HG03103 (cell line): ENCODE results near the gene PTN.

Experiments
- ATAC-seq: cut with Tn5 transposase; IDR thresholded peaks from one replicate; pipeline ENCODE4 v1.9.1; 2021; ENCODE audit warnings: low read depth; ENCODE audit not compliant: unreplicated experiment

PTN gene, protein sequence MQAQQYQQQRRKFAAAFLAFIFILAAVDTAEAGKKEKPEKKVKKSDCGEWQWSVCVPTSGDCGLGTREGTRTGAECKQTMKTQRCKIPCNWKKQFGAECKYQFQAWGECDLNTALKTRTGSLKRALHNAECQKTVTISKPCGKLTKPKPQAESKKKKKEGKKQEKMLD

DNA sequence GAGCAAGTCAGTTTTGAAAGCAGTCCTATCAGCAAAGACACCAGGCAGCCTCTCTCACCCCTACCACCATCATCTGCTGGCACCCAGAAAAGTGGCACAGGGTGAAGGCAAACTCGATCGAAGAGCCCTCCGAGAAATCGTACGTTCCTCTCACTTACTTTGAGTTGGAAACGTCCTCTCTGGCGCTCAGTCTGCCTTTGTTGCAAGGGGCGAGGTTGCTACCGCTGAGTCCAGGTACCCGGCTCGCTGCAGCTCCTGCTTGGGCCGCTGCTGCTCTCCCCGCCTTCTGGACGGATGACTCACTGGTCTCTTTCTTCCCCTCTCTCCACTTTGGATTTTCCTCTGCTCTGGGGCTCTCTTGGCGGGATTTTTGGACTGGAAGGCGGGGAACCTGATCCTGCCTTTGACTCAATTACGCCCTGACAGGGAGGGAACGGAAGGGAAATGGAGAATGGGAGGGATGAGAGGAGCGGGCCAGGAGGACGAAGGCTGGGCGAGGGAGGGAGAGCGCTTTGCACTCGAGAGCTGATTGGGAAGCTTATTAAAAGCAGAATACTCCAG lies at the start of gene PTN:
Gene PTN, minus strand, starts transcription at position 453 of the 561 bp plus-strand sequence. CDS start 88,760 bp downstream, outside the sequence.
- no peak for ATAC-seq

DNA sequence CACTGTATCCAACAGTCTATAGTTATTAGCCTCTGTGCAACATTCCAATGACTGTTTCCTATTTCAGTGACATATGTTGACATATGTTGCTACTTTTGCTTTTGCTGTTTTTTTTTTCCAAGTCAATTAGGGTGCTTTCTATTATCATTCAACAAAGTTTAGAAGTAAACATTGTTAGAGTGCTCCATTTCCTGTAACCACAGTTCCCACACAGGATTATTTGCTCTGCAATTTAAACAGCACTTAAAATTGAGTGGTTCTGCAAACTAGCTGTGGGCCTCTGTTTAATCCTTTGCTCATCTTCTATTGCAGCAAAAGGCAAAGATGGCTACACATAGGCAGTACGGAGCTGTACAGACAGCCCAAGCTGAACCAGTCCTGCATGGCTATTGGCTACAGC lies 46.5 kb upstream of the PTN start:
- ATAC-seq = no peak

DNA sequence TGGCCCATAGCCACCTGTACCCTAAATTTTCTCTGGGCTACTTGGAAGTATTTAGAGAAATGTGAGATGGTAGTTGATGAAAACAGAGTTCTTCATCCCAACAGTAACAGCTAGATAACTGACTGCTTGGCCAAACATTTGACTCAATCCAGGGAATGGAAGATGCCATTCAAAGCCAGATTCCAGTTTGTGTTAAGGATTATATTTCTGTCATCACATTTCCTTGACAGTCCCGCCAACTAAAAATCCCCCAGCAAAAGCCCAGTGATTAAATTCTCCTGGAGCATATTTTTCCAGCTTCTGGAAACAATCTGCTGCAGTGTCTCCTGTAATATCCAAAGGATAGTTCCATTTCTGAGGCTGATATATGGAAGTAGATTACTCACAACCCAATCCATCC lies 45.4 kb upstream of the PTN start:
- ATAC-seq = no peak

DNA sequence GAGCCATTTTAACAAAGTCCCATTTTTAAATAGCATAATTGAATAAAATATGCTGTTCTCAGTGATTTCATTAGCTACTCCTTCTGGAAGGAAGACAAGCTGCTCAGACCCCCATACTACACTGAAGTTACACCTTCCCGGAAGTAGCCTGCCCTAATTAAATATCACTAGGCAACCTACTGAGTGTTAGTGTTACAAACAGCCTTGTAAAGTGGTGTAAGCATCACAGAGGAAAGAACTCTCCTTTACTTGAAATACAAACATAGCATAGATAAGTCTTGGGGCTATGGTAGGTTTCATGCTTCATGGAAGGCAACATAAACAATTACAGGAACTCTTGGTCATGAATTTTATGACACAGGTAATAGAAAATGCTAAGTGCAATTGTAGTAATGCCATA lies 43.4 kb upstream of the PTN start:
- ATAC-seq = no peak

DNA sequence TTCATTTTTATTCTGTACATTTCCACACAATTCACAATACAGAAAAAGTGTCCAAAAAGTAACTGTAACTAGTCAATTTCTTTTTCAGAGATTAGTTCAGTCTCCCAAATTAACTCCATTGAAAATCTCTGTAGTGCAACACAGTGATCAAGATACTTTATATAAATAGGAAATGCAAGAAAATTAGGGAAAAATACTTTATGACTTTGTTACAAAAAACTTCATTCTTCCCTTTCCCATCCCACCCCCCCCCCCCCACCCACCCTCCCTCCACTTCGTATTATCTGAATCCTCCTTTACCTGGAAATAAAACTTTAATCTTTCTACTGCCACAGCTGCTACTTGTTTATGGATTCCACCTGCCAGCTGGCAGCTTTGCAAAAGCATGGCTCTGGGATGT lies 37.5 kb upstream of the PTN start:
- no peak for ATAC-seq

DNA sequence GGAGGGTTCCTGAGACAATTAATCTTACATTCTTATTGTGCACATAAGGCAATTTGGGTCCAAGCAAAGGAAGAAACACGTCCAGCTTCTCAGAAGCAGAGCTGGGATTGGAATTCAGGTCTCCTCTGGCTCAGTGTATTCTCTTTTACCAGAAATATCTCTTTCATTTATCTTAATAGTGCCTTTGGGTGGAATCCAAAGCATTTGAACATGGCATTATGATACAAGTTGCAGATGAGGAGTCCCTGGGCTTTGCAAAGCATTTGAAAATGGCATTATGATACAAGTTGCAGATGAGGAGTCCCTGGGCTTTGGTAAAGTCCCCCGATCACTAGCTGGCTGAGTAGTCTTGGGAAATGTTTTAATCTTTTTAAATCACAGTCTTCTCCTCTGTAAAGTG lies 30.0 kb upstream of the PTN start:
- no peak for ATAC-seq

DNA sequence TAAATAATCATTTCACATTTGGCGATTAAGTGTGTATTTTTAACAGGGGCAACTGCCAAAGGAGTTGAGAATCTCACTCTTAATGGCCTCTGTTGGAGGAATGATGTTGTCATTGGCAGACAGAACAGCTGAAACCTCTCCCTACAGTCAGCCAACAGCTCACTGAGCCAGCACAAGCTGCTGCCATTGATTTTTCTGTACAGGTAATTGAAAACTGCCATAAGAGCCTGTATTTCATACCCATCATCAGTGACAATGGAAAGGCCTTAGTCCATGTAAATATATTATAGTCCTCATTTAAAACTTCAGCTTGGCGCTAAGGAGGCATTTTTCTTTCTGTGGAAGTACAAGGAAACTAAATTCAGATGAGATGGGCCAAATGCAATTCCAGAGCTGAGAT lies 28.1 kb upstream of the PTN start:
- ATAC-seq = no peak

DNA sequence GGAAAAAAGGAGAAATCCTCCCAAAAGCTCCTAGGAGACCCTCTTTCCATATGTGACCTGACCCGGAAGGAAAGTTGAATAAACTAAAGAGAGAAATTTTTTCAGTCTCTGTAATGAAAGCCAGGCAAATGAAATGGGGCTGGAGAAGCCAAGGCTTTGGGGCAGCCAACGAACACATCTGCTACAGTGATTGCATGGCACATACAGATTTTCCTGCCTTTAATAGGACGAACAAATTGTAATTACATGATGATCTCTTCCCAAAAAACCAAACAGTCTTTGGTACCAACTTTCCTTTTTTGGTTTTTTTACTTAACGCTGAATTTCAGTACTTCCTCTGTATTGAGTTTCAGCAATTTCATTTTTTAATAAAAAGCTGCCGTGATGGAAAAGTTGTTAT lies 23.5 kb upstream of the PTN start:
- no peak for ATAC-seq

DNA sequence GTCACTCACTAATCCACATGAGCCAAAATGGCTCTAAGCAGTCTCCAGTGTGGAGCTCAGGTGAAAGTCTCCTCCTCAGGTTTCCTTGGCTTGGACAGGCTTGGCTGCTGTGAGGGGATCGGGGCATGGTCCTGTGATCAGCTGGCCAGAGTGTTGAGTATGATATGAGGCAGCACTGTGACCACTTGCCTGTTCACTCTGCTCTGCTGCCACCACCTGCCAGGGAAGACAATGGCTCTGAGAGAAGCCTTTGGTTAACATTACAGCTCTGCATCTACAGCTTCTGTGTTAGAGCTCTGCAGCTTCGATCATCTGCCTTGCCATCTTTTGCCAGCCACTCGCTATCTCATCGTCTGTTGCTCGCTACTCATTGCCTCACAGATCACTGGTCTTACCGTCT lies 20.1 kb upstream of the PTN start:
- no peak for ATAC-seq

DNA sequence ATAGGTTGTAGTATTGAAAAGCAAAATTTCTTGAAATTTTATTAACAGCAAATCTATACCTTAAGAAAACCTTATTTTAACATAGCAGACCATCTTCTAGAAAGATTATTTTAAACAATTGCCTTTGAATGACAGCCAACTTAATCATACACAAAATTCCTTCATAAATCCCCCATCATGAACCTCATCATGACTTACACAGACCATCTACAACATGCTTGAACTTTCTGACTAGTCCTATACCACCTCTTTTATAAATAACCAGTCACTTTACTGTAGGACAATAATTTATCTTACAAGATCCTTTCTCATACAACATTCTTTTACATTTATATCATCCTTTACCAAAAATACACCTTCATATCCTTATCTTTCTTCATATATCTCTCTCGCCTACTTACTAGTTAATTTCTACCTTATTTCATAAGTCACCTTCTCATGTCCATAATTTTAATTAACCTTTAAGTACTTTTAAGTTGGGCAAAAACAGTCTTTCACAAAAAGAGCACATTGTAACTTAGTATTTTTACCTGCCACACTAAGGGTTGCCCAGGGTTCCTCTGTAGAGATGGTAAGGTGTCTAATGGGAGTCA lies 16.6 kb upstream of the PTN start:
- ATAC-seq = no peak

DNA sequence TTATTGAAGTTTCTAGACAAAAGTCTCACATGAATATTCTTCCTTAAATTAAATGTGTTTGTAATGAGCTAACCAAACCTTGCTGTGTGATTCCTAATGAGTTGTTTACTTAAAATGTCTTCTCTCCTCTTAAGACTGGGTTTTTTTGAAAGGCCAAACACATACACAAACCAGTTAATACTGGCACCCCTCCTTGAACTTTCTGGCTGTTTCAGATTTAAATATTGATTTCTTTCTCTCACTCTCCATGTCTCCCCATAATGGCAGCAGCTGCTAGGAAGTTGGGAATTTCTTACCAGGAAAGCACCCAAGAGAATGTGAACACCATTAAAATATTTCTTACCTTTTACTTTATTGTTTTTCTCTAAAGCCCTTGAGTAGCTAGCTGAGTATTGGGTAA lies 11.4 kb upstream of the PTN start:
- no peak for ATAC-seq

DNA sequence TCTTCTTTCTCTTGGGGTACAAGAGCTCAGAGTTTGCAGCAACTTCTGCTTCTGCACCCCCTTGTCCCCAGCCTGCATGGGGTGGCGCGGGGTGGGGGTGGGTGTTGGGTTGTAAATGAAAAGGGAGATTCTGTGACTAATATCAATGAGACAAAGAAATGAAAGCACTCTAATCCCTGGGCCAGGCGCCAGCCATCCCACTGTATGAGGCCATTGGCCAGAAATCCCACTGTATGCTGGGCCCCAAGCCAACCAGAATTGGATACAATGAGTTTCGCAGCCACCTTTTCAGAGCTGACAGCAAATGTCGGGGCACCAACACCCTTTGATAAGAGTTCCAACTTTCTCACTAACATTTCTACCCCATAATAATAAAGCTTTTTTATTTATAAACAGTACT lies 10.9 kb upstream of the PTN start:
- no peak for ATAC-seq

DNA sequence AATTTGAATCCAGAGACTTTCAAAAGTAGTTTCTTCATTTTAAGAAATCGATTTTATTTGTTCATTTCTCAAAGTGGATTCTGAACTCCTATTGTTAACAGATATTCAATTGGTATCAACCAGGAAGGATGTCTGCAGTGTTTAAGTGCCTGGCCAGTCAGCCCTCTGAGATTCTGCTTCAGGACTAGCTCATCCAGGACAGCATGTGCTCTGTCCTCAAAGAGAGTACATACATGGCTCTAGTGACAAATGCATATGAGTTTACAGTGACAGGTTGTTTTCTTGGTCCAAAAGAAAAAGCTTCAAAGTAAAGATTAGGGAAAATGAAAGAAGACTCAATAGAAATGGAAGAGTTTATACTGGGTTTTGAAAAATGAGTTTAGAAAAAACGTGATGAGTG lies 8.4 kb upstream of the PTN start:
- no peak for ATAC-seq

DNA sequence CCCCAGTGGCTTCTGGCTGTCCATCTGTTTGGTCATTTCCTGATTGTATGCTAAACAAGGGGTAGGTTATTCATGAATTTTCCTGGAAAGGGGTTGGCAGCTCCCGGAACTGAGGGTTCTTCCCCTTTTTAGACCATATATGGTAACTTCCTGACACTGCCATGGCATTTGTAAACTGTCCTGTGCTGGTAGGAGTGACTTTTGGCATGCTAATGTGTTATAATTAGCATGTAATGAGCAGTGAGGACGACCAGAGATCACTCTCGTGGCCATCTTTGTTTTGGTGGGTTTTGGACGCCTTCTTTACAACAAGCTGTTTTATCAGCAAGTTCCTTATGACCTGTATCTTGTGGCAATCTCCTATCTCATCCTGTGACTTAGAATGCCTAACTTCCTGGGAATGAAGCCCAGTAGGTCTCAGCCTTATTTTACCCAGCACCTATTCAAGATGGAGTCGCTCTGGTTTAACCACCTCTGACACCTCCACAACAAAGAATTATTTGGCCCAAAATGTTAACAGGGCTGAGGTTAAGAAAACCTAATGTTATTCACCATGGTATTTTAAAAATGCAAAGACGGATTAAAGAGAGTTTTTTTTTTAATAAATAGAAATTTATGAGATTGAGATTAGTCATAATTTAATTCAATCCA lies 2.4 kb upstream of the PTN start:
- ATAC-seq = no peak

DNA sequence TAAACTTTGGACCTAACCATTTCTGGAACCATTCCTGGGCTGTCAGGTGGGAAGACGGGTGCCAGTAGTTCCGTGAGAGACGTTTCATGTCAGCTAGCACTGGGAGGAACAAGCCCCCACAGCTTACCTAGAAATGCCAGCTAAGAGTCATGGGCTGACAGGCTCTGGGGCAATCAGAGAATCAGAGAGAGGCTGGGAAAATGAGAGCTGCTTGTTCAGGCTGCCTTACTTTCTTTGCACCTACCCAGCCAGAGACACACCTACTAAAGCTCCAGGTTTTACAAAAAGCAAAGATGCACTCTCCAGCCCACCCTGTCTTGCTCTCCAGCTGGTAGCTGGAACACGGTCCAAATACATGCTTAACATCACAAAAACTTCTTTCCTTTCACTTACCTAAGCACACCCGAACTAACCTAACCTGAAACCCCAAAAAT lies 688 bp downstream of the PTN start:
- no peak for ATAC-seq

DNA sequence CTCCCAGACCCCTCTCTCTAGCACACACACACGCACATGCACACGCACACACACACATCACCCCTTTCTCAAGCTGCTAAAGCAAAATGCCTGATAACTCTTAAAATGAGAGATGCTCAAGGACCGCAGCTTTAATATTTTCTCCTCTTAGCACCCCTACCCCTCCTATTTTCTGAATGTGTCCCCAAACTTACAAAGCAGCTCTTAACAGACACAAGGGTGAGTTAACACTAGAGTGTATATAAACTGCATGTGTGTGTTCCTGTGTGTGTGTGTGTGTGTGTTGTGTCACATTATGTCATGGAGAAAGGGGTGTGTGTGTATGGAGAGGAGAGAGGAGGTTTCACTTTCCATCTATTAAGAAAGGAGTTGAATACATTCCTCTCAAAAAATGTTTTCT lies 1.3 kb downstream of the PTN start:
- ATAC-seq = no peak

DNA sequence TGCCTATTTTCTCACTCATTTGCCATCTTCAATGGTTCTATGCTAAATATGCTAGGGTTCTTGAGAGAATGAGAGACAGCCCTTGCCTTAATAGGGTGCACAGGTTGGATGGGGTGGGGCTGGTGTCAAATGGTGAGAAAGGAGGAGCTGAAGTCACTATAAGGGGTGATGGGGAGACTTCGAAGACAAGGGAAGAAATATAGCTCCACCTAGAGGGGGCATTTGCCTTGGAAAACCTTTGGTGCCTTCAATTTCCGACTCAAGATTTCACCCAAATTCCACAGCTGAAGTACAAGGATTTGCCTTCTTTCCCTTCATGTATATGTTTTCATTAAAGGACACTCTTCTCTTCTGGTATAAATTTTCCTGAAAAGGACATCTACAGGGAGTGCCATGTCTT lies 5.6 kb downstream of the PTN start:
- no peak for ATAC-seq

DNA sequence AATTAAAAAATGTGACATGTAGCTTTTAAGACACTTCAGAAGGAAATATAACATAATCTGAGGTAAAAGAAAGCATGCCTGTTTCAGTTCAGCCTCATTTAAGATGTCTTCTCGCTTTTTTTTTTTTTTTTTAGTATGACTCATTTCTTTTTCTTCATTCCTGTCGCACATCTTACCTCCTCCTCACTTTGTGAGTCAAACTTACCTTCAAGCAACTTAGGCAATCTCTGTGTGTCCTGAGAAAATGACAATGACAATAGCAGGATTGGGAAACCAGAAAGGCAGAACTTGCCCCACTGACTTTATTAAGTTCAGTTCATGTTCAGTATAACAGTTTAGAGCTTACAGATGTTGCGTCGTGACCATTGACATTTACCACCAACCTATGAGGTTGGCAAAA lies 7.7 kb downstream of the PTN start:
- no peak for ATAC-seq

DNA sequence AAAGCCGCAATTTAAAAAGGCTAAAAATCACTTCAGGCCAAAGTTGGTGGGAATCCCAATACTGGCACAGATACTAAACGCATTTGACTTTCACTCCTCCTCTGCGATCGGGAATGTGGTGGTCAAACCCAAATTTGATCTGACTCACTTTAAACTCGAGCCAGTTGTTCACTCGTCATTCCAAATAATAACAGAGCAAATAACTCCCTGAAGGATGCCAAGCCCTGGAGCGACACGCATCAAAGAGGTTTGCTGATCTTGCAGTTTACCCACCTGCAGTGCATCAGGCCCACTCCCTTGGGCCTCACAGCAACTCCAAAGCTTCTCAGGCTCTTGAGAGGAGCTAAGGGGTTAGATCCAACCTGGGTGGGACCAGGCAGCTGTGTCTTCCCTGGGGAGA lies 12.2 kb downstream of the PTN start:
- ATAC-seq = no peak

DNA sequence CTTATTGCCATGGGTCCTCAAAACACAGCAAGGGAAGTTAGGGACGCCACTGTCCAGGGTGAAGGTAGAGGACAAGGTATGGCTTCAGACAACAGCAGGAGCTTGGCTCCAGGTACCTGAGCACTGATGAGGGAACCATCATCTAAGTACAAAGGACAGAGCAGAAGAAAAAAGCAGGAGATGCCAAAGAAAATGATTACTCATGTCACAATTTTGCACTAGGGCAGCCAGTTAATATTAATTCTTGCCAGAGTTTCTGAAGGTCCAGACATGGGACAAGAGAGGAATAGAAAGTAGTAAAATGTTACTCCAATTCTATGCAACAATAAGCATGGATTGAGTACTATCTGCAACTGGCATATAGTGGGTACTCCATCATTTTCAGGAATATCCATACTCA lies 14.1 kb downstream of the PTN start:
- no peak for ATAC-seq

DNA sequence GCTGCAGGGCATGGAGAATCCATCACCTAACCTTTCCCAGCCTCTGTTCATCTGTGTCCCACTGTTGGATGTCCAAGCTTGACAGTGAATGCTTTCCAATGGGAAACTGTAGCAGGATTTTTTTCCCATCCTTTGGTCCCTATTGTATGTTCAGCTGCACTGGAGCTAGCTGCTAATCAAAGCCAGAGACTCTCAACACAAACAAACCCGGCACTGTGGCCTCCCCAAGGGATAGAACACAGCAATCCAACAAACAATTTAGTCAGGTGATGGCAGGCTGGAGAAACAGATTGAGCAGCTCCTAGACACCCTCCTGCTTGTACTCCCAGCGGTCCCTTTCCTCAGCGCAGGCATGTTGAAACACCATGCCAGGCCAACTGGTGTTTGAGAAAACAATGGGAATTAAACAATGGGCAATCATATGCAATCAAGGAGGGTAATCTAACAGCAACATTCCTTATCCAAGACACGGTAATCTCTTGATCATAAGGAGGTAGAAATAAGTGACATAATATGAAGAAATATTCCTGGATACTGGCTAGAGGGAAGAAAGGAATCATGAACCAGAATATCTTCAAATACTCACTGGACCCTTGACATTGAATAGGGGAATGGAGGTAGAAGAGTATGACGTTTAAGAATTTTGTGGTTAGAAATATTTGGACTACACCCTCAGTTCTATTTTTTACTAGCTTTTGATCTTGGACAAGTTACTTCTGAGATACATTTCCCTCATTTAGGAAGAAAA lies 15.0 kb downstream of the PTN start:
- no peak for ATAC-seq
